Sigmoid colon (tissue), 4 donors: ENCODE results near the gene PRRT2.

Experiments
- CTCF ChIP-seq, 4 experiments: fragments of 450-650 bp in 3 of 4; fragments of 200-600 bp in 1 of 4; IDR thresholded peaks; one replicate each; pipeline ENCODE4 v1.5.1; 2016 to 2019; ENCODE audit warnings: antibody characterized with exemption in 4 of 4, mild to moderate bottlenecking in 3 of 4, moderate library complexity in 2 of 4
- POLR2AphosphoS5 ChIP-seq, 4 donors: sonication (generic); formaldehyde crosslinking; IDR thresholded peaks; one replicate each; pipeline ENCODE4 v1.6.1; 2017; ENCODE audit warnings: antibody characterized with exemption in 4 of 4

GRCh38 chr16:29766571-29766970 is 45.4 kb upstream of the PRRT2 start:
- TF ChIP-seq CTCF (IDR thresholded peaks at IDR 0.05) (no peak), POLR2AphosphoS5 (IDR thresholded peaks at IDR 0.05) (no peak)
